Activated CD4-positive, alpha-beta T cell treated with anti-CD3 and anti-CD28 coated beads, Interleukin-2, amount 50 U/mL, for 16 hours (primary cell): ENCODE data around the gene SYNE2.

Experiments
- DNase-seq: peaks from one replicate; pipeline ENCODE4 v3.0.0-alpha.2; 2020

Gene SYNE2

DNA sequence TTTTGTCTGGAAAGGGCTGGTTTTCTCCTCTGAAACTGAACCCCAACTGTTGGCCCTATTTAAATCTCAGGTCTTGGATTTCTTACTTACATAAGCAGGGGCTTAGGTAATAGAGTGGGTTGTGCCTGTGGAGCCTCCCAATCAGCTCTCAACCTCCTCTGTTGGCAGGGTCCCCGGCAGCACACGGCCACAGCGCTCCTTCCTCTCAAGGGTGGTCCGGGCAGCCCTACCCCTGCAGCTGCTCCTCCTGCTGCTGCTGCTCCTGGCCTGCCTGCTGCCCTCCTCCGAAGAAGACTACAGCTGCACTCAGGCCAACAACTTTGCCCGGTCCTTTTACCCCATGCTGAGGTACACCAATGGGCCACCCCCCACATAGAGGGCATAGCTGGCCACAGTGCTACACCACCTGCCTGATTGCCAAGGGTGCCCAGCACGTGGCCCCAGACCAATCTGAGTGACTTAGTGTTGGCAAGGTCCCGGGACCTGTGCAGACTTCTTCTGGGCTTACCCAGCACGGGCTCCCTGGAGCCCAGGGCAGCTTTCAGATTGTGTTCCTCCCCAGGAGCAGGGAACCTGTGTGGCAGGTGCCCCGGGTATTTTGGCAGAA lies 372.4 kb downstream of the SYNE2 start:
- DNase-seq: no peak

DNA sequence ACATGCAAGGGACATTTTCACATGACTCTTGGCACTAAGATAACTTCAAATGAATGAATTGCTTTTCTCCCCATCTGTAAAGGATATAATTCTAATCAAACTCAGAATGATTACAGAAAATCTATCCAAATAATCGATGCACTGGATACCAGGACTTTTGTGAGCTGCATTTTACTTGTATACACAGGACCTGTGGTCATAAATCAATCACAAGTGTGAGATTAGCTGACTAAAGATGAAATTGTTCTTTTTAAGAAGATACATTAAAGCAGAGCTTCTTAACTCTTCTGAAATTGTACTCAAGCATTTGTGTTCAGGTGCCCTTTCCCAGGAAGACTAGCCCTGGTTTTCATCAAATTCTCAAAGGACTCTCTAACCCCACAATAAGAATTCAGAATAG lies 375.1 kb downstream of the SYNE2 start:
- DNase-seq: no peak

DNA sequence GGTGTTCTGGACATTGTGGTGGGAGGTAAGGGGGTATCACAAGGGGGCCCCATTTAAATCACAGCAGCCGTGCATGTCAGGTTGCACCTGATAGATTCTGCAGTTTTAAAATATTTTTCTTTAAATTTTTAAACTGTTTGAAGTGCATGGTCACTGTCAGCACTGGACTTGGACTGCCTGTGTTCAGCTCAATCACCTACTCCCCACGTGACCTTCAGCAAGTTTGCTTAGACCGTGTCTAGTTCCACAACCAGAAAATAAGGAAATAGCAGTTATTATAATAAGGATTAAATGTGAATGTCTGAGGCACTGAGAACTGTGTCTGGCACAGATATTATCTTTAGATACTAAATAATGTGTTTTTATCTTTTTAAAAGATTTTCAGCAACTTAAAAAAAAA lies 376.7 kb downstream of the SYNE2 start:
- DNase-seq: no peak

DNA sequence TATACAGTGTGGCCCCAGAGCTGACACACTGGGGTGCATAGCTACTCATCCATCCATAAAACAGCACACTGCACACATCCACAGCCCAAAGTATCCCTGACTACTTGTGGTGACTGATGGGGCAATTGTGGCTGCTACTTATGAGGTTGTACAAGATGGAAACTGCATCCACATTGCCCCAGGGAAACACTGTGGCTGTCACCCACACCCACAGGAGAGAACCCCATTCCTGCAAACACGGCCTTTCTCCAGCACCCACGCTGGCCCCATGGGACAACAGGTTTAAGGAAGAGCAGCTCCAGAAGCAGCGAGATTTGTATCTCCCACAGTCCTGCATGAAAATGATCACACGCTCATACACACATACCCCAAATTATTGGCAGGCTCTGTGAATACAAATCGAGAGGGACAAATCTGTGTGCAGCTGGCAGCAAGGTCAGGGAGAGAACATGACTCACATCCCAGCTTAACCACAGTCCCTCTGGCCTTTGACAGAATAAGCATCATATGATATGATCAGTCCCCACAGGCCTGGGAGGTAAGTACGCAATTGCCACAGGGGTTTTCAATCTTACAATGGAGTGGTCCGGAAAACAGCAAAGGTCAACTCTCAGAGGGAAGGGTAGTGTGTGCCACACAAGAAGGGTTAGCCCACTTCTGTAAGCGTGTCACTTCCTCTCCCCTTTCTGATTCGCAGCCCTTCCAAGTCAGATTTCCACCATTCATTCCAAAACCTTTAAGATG lies 379.5 kb downstream of the SYNE2 start:
- peak; percentile 83 for DNase-seq

DNA sequence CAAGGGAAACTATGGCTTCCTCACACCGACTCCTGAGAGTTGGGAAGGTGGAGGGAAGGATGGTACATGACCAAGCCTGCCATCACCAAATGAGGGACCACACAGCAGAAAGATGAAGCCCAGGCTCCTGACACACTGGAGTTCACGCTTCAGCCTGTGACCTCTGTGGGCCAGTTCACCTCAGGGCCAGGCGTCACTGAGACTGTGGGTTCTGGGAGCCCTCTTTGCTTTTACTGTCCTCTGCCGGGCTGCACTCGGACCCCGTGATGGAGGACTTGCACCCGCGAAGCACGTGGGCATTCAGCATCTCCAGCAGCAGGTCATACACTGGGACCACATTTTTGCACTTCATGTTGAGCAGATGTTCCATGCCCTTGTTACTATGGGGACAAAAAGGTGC lies 380.1 kb downstream of the SYNE2 start:
- no peak for DNase-seq

DNA sequence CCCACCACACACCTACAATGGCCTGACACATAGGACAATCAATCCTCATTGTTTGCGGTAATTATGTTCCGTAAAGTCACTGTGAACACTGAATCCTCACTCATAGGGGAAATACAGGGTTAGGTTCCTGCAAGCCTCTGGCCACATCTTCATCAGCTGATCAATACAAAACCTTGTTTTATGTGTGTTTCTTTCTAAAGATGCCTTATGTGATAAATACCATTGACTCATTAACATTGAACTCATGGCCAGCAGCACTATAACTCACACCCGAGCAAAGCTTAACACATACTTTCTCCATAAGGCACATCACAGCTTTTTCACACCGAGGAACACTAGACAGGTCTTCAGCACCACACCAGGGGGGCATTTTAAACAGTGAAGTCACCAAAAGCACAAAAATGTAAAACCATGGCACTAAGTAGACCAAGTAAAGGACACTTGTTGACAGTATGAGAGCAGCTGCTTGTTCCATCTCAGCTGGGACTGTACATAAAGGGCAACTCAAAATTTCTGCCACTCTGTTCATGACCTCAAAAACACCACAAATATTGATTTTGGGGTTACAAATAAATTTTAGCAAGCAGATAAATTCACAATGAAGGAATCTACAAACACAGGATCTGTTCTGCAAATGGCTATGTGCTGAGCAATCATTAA lies 380.9 kb downstream of the SYNE2 start:
- DNase-seq: no peak

DNA sequence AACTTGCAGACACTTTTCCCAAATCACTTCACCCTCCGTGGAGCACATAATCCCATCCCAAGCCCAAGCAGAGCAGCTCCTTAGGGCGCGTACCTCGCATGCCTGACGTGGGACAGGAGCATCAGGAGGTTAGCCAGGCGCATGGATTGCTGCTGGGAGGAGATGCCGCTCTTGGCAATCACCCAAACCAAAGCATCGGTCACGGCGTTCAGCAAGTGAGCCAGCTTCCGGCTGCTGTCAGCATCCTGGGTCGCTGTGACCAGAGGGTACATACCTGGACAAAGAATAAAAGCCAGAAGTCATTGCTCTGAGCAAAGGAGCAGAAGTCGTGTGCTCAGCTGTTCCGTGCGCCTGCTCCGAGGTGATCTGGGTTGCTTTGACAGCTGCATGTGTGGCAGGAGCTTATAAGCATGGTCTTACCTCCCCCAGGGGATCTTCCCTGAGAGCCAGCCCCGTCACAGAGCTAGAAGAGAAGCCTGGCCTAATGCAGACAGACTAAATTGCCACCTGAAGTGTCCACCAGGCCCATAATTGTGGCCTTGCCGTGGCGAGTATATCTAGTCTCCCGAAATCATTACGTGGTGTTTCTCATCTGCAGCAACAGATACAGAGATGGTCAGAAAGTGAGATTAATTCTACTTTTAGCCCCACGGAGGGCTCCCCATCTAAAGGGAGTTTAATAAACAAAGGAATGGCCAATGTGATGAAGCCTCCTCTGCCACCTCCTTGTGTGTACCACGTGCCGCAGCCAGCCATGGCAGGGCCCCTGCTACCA lies 382.3 kb downstream of the SYNE2 start:
- DNase-seq: no peak

DNA sequence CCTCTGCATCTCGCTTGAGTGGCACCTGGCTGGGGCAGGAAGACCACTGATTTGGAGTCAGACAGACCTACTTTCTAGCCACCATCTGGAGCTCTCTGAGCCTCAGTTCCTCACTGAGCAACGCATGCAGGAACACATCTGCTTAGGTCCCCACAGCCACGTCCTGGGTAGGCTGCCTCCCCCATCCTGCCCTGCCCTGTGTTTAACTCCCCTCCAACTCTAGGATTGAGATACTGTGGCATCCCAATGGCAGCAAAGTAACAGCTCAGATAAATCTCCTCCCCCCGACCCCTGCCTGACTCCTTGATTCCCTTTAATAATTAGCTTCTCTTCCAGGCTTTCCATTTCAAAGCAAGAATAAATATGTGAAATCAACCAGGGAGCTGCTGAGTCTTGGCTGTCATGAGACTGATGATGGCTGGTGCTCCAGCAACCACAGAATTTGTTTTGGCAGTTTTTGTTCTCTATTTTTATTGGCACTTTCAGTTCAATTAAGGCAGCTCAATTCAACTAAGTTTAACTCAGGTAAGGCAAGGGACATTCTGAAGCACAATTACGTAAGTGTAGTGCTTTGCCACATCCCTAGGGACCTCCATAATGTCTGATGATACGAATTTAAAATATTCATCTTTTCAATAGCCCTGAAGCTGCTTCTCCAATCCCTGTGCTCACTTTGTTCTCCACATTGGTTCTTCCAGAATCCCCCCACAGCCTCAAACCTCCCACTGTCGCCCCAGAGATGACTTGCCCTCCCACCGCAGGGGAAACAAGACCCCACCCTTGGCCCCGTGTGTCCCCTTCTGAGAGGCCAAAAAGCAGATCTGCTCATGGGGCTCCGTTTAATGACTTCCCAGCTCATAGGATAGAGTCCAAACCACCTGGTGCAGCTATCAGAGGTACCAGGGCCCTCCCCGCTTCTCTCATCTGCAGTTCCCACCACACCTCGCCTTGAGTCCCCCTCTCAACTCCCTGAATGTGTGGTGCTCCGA lies 383.1 kb downstream of the SYNE2 start:
- no peak for DNase-seq

DNA sequence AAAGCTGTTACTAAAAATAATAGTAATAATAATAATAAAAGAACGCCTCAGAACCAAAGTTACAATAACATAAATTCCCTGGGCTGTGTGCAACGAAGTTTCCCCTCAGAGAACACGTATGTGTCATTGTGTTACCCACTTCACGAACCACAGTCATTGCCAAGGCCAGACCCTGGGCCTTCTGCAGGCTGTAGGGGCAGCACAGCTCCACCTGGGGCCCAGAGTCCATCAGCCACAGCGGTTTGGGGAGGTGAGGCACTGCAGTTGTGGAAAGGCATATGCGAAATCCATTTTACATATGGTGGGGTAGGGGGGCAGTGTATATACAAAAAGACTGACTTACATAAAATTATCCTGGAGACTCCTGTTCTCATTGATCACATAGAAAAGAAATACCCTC lies 385.2 kb downstream of the SYNE2 start:
- no peak for DNase-seq

DNA sequence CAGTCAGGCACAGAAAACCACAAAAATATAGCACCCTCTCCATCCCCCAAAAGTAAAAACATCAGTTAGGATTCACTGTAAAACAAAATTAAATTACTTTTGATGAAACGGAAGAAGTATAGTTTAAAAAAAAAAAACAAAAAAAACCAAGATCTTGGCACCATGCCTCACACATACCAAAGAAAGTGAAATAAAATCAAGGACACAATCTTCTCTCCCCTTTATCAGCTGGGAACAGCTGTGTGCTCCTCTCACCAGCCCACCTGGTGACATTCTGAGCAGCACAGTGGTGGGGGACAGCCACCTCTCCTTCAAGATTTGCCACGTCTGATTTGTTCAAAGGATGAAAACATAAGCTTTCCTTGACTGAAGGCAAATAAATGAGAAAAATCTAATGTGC lies 385.8 kb downstream of the SYNE2 start:
- no peak for DNase-seq

DNA sequence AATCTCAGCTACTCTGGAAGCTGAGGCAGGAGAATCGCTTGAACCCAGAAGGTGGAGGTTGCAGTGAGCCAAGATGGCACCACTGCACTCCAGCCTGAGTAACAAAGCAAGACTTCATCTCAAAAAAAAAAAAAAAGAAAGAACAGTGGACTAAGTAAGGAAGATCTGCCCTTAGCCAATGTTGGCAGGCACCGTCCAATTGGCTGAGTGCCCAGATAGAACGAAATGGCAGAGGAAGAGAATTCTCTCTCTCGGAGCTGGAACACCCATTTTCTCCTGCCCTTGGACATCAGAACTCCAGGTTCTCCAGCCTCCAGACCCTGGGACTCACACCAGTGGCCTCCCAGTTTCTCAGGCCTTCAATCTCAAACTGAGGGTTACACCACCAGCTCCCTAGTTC lies 391.5 kb downstream of the SYNE2 start:
- no peak for DNase-seq

DNA sequence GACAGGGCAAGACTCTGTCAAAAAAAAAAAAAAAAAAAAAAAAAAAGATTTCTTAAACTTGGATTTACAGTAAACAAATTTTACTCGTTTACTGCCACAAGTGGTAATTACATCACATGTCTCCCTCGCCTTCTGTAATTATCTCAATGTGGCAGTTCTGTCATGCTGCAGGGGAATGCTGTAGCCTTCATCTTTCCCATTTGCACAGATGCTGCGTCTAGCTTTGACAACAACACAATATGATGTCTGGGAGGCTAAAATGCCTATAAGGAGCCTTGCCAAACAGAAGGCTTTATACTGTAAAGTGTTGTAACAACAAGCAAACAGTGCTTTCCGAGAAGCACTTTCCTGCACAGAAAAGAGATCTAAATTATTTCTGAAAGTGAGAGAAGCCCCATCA lies 392.7 kb downstream of the SYNE2 start:
- no peak for DNase-seq

DNA sequence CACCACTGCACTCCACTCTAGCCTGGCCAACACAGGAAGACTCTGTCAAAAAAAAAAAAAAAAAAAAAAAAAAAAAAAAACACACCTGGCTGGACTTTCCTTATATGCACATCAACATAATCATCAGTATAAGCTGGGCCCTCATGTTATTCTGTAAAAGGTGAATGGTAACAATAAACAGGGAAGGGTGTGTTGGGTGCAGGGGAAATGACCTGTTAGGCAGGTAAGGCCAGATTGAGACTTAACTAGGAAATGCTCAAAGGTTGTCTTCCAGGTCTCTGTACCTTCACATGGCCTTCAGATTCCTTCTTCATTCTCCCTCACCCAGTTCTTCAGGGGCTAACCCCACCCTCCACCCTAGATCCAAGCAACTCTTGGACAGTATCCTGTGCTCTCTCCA lies 393.9 kb downstream of the SYNE2 start:
- DNase-seq: no peak

DNA sequence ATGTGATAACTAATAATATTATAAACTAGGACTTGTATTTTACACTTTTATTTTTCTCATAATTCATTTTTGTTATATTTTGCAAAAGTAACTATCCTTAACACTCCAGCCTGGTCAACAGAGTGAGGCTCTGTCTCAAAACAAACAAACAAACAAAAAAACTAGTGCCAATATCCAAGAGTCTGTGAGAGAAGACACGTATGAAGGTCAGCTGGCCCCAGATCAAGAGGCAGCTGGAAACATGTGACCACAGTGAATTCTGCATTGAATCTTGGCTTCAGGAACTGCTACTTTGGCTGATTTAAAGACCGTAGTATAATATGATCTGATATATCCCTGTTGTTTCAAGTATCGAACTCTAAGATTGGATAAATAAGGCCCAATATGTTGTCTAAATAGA lies 394.4 kb downstream of the SYNE2 start:
- no peak for DNase-seq

DNA sequence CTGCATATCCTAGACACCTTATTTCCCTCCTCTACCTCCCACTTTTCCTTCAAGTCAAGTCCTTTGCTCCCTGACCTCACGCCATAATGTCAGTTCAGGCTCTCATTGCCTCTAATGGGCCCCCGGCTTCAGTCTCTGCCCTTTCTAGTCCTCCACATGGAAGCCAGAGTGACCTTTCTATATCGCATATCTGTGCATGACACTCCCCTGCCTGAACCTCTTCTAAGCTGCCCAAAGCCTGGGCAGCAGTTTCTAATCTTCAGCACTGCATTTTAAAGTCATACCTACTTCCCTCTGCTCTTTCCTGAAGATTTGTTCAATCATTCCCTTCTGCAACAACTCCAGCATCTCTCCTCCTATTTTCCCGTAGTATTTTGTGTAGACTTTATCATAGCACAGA lies 395.9 kb downstream of the SYNE2 start:
- DNase-seq: no peak

DNA sequence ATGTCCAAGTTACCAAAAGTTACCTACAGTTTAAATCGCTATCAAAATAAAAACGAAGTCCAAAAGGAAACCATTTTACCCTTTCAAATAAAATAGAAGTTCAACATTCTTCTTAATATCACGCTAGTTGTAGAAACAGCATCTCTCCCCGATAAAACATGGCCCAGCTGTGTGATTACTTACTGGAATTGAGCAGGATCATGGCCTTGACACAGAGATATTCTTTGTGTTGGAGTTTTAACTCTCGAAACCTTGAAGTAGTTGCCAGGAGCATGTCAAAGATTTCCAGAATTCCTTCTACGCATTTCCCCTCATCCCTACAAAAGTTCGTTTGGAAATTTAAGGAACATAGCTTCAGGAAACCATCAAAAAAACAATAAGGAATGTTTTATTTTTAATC lies 396.6 kb downstream of the SYNE2 start:
- DNase-seq: no peak

DNA sequence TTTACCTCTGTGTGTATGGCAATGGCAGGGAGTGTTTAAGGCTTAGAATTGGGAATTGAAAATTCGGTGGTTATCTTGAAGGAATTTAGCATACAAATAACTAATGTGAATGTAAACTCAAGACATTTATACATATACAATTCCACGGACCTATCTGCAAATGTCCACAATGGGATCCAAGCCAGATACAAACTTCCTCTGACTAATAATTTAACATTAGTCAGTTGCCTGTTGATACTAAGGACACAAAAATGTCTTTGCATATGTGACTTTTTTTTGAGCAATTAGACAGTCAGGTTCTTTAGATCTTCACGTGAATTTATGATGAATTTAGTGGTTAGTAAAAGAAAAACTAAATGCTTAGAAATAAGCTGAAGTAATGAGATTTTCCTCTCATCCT lies 400.9 kb downstream of the SYNE2 start:
- DNase-seq: no peak

DNA sequence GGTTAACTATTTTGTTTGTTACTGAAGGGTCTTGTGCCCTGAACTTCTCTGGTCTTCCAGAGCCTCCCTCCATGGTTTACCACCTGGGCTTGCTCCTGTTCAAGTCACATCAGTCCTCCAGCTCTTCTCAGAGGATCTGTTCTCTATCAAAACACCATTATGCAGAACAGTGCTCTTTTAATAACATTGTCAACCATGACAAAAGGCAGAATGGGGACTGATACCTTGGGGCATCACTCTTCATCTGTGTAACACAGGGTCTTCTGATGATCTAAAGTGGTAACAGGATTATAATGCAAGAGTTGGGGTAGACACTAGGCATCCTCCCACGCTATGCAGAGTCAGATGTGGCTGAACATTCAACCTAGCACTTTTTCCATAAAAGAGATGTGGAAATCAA lies 403.0 kb downstream of the SYNE2 start:
- DNase-seq: no peak

DNA sequence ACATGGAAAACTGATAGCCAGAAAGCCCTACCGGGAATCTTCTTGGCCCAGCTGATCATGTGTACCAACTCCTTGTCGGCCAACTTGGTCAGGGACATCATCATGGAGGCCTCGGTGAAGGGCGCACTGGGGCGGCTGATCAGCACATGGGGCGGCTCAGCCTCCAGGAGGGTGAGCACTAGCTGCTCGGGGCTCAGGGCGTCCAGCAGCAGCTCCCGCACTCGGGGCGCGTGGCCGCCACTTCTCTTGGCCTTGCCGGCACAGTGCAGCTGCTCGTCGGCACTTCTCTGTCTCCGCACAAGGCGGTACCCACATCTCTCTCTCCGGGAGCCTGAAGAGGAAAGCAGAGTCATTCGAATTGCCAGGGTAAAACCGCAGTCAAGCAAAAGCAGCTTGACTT lies 407.6 kb downstream of the SYNE2 start:
- DNase-seq: no peak

DNA sequence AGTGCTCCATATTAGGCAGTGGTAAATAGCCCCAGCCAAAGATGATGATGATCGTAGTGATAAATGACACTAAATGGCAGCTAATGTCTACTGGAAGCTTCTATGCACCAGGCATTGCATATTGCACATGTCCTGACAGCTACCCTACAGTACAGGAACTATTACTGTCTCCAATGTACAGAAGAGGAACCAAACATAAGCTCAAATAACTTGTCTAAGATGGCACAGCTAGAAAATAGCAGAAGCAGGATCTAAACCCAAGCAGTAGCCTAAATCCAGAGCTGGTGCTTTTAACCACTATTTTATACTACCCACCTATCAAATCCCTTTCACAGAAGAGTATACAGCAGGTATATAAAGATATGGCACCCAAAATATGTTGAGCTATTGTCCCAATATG lies 412.4 kb downstream of the SYNE2 start:
- DNase-seq: no peak

DNA sequence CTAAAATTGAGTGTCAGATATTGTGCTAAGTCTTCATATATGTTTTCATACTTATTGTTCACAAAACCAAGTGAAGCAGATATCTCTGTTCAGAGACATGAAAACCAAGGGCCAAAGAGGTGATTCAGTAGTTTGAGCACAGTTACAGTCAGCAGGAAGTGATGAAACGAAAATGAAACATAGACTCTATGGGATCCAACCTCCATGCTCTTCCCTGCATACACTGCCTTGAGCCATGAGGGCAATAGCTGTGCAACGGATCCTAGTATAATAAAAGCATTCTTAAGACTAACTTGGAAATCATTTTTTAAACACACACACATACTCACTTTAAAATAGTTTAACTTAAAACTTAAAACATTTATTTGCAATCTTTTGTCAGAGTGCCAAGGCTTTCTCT lies 413.4 kb downstream of the SYNE2 start:
- peak; percentile 25 for DNase-seq

DNA sequence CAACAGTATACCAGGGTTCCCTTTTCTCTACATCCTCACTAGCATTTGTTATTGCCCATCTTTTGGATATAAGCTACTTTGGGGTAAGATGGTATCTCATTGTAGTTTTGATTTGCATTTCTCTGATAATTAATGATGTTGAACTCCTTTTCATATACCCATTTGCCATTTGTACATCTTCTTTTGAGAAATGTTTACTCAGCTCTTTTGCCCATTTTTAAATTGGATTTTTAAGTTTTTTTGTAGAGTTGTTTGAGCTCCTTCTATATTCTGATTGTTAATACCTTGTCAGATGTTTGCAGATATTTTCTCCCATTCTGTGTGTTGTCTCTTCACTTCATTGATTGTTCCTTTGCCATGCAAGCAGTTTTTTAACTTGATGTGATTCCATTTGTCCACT lies 419.2 kb downstream of the SYNE2 start:
- no peak for DNase-seq
